ENCODE results near the gene MYLK3. TPM values are rescaled to one million over a fixed set of nuclear protein-coding genes. Genes with fewer than 3 reads are reported as not detected.

The MYLK3 gene
- total RNA-seq, 2 donors from 2014 or later = 1.5 to 54.2 TPM

DNA sequence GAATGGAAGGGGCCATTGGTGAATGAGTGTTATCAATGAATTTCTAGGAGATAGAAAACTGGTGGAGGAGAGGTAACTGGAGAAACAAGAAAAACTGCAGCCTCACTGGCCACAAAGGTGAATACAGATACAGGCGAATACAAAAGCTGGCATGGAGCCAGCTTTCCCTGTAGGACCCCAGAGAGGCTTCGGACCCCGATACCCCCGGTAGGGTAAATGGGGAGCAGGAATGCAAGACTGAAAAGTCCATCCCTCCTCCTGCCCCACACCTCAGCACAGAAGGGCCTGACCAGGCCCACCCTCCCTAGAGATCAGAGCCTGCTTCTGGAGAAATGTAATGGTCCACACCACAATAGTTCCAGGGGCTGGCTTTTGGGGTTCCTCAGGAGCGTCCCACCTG is 4.9 kb upstream of the MYLK3 start:
- Histone ChIP-seq H3K9me3 (no peaks in the 10 kb centered on the region), H3K36me3 (no peaks in the 10 kb centered on the region), H3K27me3 (replicated peaks; ENCODE audit: insufficient read depth) (no peaks in the 10 kb centered on the region), H3K4me1 (replicated peaks) (no peaks in the 10 kb centered on the region), H3K4me3 (no peak overlapping the region), H3K27ac (no peak overlapping the region)
- TF ChIP-seq POLR2A (IDR thresholded peaks at IDR 0.05) (no peak), POLR2AphosphoS5 (IDR thresholded peaks at IDR 0.05) (no peak)
- TF ChIP-seq, protein P1, sequence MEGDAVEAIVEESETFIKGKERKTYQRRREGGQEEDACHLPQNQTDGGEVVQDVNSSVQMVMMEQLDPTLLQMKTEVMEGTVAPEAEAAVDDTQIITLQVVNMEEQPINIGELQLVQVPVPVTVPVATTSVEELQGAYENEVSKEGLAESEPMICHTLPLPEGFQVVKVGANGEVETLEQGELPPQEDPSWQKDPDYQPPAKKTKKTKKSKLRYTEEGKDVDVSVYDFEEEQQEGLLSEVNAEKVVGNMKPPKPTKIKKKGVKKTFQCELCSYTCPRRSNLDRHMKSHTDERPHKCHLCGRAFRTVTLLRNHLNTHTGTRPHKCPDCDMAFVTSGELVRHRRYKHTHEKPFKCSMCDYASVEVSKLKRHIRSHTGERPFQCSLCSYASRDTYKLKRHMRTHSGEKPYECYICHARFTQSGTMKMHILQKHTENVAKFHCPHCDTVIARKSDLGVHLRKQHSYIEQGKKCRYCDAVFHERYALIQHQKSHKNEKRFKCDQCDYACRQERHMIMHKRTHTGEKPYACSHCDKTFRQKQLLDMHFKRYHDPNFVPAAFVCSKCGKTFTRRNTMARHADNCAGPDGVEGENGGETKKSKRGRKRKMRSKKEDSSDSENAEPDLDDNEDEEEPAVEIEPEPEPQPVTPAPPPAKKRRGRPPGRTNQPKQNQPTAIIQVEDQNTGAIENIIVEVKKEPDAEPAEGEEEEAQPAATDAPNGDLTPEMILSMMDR (IDR thresholded peaks at IDR 0.05) = no peak
- WGBS = 58% methylated on average over 5 of the region's 5 CpGs
- DNase-seq (ENCODE audit: low spot score) = no peak
- intact Hi-C loops (cut with DNase I) = no loop called here

DNA sequence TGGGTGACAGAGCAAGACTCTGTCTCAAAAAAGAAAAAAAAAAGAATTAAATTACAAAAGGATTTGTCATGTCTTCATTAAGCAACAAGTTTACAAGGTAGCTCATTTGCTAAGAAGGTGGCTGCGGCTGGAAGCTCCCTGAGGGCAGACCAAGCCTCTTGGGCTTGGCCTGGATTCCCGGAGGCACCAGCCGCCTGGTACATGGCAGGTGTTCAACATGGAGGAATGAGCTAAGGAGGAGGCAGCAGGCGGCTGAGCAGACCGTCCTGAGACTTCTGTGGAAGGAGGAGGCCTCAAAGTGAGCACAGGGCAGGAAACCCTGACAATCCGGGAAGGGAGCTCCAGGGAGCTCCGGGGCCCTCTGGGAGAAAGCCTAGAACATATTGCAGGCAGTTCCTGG is 3.2 kb upstream of the MYLK3 start:
- TF ChIP-seq POLR2A (IDR thresholded peaks at IDR 0.05) (no peak), POLR2AphosphoS5 (IDR thresholded peaks at IDR 0.05) (no peak)
- TF ChIP-seq, protein P1 (IDR thresholded peaks at IDR 0.05) = no peak
- 76% methylated on average over 7 of the region's 7 CpGs for WGBS
- intact Hi-C loops (cut with DNase I) = no loop called here

DNA sequence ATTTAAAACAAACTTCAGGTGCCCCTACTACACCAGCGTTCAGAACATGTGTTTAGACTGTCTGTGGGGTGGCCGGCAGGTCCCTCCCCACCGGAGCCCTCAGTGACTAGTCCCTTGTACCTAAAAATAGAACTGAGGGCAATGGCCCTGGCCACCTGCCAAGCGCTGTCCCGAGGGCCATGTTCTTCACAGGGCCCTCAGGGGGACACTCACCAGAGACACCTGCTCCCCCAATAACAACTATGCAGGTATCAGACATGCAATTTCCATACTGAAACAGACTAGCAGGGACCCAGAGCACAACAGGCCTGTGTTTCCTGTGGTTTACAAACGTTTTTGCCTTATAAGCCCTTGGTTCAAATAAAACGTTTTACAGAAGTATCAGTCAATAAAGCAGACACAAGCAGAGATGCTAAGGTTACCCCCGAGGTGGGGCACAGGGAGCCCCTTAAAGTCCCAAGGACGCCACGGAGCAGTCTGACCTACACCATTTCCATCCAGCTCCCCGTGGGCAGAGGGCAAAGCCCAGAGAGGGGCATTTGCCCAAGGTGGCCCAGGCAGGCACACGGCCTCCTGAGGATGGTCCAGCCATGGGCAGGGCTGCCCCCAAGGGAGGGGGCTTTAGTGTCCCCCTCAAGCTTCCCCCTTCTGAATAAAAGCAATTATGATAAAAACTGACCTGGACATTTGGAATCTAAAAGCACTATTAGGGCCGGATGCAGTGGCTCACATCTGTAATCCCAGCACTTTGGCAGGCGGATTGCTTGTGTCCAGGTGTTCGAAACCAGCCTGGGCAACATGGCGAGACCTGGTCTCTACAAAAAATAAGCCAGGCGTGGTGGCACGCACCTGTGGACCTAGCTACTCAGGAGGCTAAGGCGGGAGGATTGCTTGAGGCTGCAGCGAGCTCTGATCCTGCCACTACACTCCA is 896 bp upstream of the MYLK3 start:
- whole genome bisulfite sequencing = 69% methylated on average over 20 of the region's 20 CpGs
- H3K27ac ChIP-seq = no peak overlapping the region
- no peak for TF ChIP-seq POLR2AphosphoS5 (IDR thresholded peaks at IDR 0.05)
- no peak for TF ChIP-seq POLR2A (IDR thresholded peaks at IDR 0.05)
- TF ChIP-seq, protein P1 (IDR thresholded peaks at IDR 0.05) = no peak
- no peaks in the 10 kb centered on the region for H3K4me1 ChIP-seq (replicated peaks)
- no peak for DNase-seq (ENCODE audit: low spot score)
- no peaks in the 10 kb centered on the region for H3K36me3 ChIP-seq
- intact Hi-C loops (cut with DNase I) = no loop called here
- H3K9me3 ChIP-seq = no peaks in the 10 kb centered on the region
- no peak overlapping the region for H3K4me3 ChIP-seq
- no peaks in the 10 kb centered on the region for H3K27me3 ChIP-seq (replicated peaks; ENCODE audit: insufficient read depth)

More for the DNA sequence above, 3.2 kb upstream of the MYLK3 start:
- Histone ChIP-seq H3K4me1 (replicated peaks) (no peaks in the 10 kb centered on the region), H3K27ac (no peak overlapping the region), H3K9me3 (no peaks in the 10 kb centered on the region), H3K36me3 (no peaks in the 10 kb centered on the region), H3K27me3 (replicated peaks; ENCODE audit: insufficient read depth) (no peaks in the 10 kb centered on the region), H3K4me3 (no peak overlapping the region)
- no peak for DNase-seq (ENCODE audit: low spot score)

DNA sequence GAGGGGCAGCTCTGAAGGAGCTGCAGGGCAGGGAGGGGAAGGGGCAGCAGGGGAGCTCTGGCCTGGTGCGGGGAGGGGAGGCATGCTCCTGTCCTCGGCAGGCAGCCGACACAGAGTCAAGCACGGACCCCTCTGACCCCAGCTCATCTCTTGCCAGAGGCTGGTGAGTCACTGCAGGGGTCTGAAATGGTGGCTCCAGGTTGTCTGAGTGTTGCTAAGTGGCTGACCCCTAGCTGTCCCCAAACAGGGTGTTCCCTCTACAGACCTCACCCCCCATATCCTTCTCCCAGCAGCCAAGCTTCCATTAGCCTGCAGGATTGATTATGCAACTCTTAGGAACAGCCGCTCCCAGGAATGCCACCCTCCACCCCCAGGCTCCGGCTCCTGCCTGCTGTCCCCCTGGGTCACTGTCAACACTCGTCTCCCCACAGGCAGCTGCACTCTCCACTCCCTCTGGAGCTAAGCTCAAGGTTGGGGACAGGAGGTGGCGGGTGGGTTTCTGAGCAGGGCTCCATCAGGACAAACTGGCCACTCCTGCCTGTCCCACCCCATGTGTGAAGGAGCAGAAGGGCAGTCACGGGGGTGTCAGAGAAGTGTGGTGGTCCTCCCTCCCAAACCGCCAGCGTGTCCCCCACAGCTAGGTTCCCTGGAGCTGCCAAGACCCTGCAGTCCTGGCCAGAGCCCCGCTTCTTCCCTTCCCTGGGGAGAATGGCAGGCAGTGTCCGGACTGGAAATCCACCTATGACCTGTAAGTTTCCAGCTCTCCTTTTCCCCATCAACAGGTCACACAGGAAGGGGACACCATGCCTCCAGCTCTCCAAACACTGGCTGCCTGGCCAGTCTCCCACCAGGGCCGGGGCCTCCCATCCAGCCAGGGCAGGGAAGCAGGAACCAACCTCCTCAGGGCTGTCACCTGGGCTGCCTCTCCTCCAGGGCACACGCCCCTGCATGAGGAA is 1.0 kb downstream of the MYLK3 start:
- no peak overlapping the region for H3K4me3 ChIP-seq
- H3K27me3 ChIP-seq (replicated peaks; ENCODE audit: insufficient read depth) = no peaks in the 10 kb centered on the region
- H3K4me1 ChIP-seq (replicated peaks) = no peaks in the 10 kb centered on the region
- no peak for DNase-seq (ENCODE audit: low spot score)
- no peak overlapping the region for H3K27ac ChIP-seq
- WGBS = 81% methylated on average over 14 of the region's 15 CpGs
- H3K9me3 ChIP-seq = no peaks in the 10 kb centered on the region
- TF ChIP-seq, protein P1 (IDR thresholded peaks at IDR 0.05) = no peak
- TF ChIP-seq POLR2A (IDR thresholded peaks at IDR 0.05) (no peak), POLR2AphosphoS5 (IDR thresholded peaks at IDR 0.05) (no peak)
- H3K36me3 ChIP-seq = no peaks in the 10 kb centered on the region
- intact Hi-C loops (cut with DNase I) = no loop called here

All from prostate gland (tissue), 2 donors.